Brain pericyte (primary cell): ENCODE measurements around the gene C4orf36.

Experiments used
- DNase-seq: peaks from one replicate; pipeline ENCODE4 v3.0.0-alpha.2; 2012; ENCODE audit warnings: low read depth, low spot score

The C4orf36 gene

GRCh38 chr4:86891762-86892635 lies at the start of gene C4orf36:
C4orf36 (minus strand) TSS chr4:86892422; CDS start chr4:86891520, 902 bp downstream.
- DNase-seq = no peak

DNA sequence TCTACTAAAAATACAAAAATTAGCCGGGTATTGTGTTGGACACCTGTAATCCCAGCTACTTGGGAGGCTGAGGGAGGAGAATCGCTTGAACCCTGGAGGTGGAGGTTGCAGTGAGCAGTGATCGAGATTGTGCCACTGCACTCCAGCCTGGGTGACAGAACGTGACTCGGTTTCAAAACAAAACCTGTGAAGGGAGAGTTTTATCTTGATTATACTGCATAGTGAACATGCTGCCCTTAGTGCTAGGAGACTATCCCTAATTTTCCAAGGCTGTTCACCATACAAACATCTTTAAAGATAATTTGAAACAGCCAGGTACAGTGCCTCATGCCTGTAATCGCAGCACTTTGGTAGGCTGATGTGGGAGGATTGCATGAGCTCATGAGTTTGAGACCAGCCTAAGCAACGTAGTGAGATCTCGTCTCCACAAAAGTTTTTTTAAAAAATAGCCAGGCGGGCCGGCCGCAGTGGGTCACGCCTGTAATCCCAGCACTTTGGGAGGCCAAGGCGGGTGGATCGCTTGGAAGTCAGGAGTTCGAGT lies 48.8 kb upstream of the C4orf36 start:
- no peak for DNase-seq

GRCh38 chr4:86939729-86940575 lies 47.7 kb upstream of the C4orf36 start:
- no peak for DNase-seq

- DNase-seq = no peak
Measured at GRCh38 chr4:86938771-86939520, 46.7 kb upstream of the C4orf36 start.

- DNase-seq = no peak
Measured at GRCh38 chr4:86935853-86936733, 43.9 kb upstream of the C4orf36 start.

DNA sequence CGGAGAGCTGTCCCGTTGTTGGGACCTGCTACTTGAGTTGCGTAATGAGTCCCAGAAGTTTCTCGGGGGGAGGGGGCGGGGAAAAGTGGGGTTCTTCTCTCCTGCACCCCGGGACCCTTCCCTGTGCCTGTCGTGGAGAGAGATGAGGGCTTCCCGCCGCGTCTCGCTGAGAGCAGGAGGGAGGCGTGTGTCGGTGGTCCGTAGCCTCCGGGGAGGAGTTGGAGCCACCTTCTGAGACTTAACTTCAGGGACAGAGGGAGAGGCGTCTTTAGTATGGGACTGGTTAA lies 43.3 kb upstream of the C4orf36 start:
- DNase-seq = no peak

DNA sequence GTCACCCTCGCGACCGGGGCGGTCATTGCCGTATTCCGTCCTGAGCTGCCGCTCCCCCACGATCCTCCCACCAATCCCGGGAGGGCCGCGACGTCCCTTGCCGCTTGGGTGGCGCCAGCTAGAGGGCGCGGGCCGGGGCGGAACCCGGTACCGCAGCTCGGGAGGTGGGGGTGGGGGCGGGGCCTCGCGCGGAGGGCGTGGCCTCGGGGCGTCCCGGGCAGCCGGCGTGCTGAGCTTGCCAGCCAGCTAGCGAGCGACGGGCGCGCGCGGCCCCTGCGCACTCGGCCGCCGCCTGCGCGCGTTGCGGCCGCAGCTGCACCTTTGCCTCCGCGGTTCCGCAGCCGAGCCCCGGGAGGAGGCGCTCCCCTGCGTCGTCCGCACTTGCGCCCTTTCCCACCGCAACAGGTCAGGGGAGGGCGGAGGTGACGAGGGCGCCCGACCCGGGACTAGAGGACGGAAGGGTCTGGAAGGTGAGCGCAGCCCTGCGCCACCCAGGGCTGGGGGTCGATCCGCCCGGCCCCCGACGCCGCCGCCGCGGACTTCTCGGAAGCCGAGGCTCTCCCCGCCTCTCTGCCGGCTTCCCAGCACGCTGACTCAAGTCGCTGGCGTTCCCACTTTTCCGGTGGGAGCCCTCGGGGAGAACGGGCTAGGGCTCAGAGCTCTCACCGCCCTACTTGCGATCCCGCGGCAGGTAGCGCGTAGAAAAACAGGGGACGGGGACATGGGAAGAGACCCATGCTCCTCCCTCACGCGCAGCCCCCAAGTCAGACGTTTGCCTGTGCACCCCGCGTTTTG lies 42.7 kb upstream of the C4orf36 start, which contains the start of gene AFF1:
Gene AFF1 (plus strand): TSS at position 241 of the 795 bp plus-strand sequence. CDS start 13,523 bp downstream, outside the sequence.
- DNase-seq = no peak

DNA sequence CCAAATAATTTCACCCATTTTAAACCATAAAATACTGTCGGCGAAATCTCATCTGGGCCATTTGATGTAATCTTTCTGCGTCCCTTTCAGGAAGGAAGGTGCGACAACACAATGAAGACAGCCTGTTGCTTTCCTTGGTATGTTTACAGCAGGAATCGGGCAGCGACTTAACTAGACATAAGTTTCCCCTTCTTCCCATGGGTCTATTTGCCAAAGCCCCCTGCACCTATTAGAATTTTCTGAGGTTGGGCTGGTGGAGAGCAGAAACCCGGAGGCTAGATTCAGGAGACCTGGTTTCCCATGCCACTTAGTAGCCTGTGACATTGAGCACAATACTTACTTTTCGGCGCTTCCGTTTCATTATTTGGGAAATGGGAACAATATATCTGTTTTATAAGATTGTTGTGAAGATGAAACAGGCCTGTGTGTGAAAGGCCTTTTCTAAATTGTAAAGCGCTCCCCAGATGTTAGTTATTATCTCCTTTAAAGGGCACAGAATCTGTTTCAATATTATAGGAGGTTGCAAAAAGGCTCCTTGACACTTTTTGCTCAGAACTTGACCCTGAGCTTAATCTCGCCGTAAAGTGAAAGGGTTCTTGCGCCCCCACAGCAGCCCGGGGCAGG lies 42.0 kb upstream of the C4orf36 start:
- DNase-seq = no peak

GRCh38 chr4:86928400-86929255 lies 36.4 kb upstream of the C4orf36 start:
- no peak for DNase-seq

GRCh38 chr4:86927843-86928395 lies 35.7 kb upstream of the C4orf36 start:
- peak; percentile 32 for DNase-seq

DNA sequence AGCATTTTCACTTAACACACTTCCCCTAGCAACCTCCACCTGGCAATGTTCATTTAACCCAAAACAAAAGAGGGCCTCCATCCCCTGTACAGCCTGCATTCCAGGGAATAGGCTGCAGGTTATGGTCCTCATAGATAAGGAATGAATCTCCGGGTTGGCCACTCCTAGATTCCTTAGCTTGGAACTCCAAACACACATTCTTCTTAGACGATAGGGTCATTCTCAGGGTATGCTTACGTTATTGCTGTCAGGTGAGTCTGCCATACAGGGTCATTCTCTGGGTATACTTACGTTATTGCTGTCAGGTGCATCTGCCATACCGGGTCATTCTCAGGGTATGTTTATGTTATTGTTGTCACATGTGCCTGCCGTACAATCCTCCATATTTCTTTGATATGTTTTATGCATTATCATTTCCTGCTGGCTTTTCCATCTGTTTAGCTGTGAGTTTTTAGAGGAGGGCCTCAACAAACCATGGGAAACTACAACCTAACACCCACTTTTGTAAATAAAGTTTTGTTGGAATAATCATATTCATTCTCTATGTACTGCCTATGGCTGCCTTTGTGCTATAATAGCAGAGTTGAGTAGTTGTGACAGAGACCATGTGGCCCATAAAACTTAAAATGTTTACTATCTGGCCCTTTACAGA lies 34.3 kb upstream of the C4orf36 start:
- DNase-seq = no peak

GRCh38 chr4:86924811-86925210 lies 32.6 kb upstream of the C4orf36 start:
- DNase-seq = no peak

- DNase-seq = no peak
Measured at GRCh38 chr4:86921608-86922252, 29.5 kb upstream of the C4orf36 start.

DNA sequence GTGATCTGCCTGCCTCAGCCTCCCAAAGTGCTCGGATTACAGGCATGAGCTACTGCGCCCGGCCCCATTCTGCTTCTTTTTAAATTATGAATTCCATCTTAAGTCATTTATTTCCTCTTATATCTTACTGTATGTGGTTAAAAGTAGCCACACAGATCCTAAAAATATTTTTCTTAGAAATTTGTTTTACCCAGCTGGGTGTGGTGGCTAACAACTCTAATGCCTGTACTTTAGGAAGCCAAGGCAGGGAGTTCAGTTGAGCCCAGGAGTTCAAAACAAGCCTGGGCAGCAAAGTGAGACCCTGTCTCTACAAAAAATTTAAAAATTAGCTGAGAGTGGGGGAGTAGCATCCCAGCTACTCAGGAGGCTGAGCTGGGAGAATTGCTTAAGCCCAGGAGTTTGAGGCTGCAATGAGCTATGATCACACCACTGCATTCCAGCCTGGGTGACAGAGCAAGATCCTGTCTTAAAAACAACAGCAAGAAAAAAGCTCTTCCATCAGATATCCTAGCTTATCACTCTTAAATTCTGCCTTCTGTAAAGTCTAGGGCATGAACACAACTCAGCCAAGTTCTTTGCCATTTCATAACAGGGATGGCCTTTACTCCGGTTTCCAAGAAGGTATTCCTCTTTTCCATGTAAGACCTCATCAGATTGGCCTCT lies 27.5 kb upstream of the C4orf36 start:
- no peak for DNase-seq

DNA sequence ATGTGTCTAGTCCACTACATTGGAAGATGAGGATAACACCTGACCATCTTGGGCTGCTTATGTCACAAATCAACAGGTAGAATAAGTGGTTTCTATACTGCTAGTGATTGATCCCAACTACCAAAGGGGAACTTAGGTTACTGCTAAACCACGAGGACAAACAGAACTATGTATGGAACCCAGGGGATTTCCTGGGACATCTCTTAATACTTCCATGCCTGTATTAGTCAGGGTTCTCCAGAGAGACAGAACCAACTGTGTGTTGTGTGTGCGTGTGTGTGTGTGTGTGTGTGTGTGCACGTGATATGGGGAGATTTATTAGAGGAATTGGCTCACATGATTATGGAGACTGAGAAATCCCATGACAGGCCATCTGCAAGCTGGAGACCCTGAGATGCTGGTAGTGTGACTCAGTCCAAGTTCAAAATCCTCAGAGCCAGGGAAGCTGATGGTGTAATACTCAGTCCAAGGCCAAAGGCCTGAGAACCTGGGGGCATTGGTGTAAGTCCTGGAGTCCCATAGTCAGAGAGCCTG lies 26.4 kb upstream of the C4orf36 start:
- DNase-seq = no peak
